Left renal pelvis (tissue), 4 donors: Measurements from ENCODE around the gene KSR1. TPM values are rescaled to one million over a fixed set of nuclear protein-coding genes. Genes with fewer than 3 reads are reported as not detected.

ENCODE experiments used
- DNase-seq, 4 donors: peaks; one replicate each; pipeline ENCODE4 v3.0.0-alpha.2; 2013; ENCODE audit warnings: low read depth in 4 of 4, low spot score in 3 of 4
- polyA plus RNA-seq, 4 donors: library from polyadenylated mRNA; unstranded; fragments of 120-200 nt; gene quantifications; one replicate each; pipeline ENCODE4 v1.2.1, GENCODE V29; 2013; ENCODE audit not compliant: insufficient read length in 4 of 4

The KSR1 gene
- polyA plus RNA-seq, 4 donors = 33.9 to 72.8 (median 43.1) TPM

DNA sequence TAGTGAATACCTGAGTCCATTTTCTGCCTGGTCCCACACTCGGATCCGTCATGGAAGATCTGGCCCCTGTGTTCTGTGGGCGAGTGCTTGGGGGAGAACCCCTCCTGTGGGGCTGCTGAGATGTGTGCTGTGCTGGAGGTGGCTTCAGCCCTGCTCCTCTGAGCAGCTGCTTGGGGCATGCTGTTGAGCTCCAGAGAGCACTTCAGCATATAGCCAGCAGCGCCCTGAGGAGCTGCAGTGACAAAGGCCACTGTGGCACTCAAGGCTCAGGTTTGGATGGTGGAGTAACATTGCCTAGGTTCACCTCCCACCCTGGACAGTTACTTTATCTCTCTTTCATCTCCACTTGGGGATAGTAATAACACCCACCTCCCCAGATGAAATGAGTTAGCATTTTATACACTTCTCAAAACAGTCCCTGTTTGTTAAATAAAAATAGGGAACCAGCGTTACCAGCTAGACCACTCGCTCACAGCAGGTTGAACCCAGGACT is 75.3 kb downstream of the KSR1 start:
- no peak for DNase-seq

DNA sequence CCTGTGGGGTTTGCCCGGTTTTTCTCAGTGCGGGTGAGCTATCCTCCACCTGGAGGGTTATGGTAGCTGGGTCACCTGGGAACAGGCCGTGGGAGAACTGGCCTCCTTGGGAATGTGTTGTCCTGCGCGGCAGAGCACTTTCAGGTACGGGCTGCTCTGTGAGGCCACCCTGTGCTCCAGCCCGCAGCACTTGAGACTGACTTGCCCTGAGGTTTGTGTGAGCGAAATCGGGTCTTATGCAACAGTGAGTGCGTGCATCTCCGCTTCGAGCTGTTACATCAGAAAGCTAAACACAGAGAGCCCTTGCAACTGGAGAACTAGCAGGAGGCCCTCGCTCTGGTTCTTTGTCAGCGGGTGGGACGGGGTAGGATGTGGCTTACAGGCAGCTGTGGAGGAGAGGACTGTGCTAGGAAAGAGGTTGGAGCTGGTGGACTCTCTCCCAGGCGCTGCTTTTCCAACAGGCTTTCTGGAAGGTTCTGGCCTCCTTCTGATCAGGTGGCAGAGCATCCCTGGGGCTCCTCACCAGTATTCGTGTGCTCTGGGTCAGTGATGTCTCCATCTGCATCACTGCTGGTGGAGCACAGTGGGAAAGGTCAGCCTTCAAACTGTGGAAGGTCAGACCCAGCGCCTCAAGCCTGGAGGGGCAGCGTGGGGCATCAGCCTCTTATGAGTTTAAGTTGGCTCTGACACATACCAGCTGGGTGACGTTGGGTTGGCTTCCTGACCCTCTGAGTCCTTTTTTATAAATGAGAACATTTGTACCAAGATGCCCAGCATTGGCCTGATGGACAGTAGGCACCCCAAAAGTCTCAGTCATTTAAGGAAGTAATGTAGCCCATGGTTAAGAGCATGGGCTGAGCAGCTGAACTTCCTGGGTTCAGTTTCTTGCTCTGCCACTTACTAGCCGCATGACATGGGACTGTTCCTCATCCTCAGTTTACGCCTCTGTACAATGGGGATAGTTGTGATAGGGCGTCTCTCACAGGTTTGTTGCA is 76.3 kb downstream of the KSR1 start:
- DNase-seq = no peak

DNA sequence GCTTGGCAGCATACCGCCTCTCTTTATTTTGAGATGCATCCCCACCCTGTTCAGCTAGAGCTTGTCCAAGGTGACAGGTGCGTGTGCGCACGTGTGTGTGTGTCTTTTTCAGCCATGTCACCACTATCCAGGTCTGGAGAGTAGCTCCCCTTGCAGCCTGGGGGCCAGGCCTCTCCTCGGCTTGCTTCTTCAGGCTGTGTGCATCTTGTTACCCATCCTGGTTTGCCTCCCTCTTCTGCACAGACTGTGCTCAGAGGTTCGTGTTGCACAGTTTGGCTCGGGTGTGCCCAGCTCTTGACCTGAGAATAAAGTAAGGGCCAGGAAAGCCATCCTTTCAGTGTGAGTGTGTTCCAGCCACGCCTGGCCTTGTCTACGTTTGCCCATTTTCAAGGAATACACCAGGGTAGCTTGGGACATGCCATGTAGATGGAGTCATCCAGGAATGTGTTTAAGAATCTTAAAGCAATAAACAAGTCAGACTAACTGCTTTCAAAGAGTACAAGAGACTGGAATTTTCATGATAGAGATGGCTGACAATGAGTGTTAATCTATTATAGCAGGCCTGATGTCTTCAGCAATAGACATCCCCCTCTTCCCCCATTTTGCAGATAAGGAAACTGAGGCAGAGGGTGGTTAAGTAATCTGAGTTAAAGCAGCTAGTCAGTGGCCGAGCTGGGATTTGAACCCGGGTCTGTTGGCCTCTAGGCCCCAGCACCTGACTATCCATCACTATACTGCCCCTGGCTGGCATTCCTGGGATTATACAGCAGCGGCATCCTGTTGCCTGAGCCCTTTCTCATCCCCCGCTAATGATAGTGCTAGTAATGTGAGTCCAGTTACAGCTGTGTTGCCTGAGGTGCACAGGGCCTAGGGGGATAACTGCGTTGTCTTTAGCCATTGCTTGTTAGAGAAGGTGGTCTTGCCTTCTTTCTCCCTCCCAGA is 77.9 kb downstream of the KSR1 start:
- no peak for DNase-seq

DNA sequence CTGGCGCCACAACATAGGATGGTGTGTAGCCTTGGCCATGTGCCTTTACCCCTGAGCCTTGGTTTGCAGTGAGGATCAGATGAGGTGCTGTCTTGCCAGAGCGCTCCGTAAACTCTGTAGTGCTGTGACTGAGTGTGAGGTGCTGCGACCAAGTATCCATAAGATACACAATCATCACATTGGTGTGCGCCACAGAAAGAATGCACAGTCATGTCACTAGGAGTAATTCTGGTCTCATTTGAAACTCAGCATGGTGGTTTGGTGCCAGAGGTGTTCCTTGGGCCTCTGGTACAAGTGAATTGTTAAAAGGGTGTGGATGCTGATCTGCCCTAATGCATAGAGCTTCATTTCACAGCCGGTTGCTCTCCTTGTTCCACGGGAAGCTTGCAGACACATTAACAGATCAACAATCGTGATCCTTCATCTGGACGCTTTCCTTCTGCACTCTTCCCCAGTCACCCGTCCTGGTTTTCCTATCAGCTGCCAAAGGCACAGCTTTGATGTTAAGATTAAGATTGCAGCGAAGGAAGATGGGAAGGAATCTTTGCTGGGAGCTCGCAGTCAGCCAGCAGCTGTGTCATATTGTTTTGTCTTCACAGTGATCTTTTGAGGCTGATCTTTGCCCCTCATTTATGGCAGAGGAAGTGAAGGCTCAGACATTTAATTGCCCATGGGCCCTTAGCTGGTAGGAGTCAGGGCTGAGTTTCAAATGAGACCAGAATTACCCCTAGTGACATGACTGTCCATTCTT is 79.1 kb downstream of the KSR1 start:
- DNase-seq = no peak

DNA sequence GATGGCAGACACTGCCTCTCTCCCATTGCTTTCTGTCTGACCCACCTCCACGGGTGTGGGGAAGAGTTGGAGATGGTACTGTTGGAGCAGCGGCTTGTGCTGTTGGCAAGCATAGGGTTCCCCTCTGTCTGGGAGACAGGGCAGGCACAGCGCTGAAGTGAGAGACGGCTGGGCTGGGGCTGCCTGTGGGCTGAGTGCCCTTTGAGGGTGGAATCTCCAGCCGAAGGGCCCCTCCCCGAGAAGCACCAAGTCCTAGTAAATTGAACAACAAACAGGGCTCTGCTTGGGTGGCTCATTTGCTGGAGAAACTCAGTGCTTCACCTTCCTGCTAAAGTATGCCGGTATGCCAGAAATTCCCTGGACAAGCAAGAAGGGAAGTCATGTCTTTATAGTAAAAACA is 79.7 kb downstream of the KSR1 start:
- no peak for DNase-seq

DNA sequence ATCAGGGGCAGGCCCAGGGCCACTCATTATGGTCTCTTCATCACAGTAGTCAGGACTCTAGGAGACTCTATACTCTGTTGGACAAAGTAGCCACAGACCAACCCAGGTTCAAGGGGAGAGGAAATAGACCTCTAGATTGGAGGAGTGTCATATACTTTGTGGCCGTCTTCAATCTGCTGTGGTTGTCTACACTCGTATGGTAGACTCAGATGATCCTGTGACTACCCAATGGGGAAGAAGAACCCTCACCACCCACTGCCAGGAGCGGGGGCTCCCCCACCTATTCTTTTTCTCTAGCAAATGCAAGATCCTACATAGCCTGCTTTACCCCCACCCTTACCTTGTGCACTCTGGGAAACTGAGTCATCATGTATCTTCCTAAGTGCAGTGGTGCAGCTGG is 80.5 kb downstream of the KSR1 start:
- DNase-seq = no peak

DNA sequence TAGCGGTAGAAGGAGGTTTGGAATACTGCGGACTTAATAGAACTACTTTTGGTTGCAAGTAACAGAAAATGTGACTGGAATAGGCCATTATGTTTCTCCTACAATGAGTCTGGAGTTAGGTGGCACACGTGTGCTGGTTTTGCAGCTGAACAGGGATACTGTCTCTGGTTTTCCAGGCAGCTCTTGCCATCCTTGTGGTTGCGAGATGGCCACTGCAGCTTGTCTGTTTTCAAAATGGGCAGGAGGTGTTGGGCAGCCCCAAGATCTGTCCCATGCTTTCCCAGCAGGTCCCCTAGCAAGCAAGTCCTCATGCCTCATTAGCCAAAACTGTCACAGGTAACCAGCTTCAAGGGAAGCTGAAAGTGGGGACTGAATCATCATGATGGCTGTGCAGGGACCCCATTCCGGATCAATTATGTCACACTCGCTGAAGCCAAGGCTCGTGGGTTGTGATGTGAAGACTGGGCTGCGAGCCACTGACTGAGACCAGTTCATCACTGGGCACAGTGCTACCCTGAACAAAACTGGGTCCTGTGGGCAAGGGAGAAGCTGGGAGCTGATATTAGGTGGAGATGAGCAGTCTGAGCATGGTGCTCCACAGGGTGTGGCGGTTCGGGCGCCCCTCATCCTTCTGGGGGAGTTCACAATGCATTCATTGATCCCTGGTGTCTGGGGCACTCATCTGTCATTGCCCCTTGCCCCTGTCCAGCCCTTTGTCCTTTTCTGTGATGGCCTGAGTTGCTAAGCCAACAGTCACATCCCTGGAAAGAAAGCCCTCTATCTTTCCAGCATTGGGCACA is 82.1 kb downstream of the KSR1 start:
- DNase-seq = no peak

DNA sequence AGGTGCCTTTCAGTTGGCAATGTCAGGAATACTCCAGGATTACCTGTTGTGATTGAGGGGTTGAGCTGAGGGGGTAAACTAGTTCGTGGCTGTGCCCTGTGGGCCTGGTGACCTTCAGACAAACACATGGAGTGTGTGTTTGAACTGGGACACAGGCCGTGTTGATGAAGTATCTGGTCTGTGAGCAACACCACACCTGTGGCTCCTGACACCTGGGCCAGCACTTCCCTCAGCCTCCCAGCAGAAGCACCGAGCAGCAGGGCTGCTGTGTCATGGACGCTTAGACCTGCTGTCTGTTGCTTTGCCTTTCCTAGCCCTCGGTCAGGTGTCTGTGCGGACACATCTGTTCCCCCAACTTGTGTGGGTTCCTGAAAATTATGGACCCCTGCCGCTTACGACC is 82.9 kb downstream of the KSR1 start:
- no peak for DNase-seq

DNA sequence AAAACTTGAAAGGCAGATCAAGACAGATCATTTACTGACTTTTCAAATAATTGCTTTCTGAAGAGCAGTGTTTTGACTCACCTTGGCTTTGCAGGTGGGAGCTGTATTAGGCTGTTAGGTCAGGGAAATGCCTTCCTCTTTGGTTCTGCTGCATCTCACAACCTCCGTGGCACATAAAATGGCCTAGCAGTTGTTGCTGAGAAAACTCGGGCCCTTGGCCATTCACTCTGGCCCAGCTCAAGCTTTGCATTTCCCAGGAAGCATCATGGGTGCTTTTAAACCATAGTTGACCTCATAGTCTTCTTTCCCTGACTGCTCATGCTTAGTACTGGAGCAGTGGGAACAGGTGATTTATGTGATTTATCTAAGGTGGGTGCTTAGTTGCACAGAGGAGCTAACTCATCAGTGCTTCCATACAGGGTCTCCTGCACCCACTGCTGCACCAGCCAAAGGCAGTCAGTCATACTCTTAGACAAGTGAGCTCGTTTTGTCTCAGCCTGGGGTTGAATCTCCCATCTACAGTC is 83.6 kb downstream of the KSR1 start:
- DNase-seq = no peak

DNA sequence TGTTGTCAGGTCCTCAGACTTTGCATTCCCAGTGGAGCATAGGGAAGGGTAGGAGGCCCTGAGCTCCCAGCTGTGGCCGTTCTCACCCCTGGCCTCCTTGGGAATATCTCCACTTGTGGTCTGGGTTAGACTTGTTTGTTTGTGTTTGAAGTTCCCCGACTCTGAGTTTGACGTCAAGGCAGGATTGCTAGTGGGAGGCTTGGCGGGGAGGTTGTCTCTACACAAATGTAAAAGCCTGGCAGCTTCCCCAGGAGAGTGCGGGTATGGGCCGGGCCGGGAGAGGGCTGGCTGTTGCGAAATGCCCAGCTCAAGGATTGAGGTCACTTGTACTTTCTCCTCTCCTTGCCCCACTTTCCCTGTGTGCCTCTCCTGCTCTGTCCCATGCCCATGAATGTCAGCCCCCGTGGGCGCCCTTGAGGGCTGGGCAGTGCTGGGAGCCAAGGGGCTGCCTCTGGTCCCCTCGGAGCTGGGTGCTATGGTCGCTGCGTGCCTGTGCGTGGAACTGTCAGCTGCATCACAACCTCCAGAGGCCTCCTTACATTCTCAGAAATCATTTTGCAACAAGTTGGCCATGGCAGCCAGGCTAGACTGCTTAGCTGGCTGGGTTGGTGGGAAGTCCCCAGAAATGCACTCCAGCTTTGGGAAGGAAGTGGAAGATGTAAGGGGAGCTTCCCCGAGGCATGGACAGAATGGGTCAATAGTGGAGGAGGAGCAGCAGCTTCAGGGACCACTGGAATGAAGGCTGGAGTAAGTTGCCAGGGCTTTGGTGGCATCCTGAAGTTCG is 84.3 kb downstream of the KSR1 start:
- no peak for DNase-seq

DNA sequence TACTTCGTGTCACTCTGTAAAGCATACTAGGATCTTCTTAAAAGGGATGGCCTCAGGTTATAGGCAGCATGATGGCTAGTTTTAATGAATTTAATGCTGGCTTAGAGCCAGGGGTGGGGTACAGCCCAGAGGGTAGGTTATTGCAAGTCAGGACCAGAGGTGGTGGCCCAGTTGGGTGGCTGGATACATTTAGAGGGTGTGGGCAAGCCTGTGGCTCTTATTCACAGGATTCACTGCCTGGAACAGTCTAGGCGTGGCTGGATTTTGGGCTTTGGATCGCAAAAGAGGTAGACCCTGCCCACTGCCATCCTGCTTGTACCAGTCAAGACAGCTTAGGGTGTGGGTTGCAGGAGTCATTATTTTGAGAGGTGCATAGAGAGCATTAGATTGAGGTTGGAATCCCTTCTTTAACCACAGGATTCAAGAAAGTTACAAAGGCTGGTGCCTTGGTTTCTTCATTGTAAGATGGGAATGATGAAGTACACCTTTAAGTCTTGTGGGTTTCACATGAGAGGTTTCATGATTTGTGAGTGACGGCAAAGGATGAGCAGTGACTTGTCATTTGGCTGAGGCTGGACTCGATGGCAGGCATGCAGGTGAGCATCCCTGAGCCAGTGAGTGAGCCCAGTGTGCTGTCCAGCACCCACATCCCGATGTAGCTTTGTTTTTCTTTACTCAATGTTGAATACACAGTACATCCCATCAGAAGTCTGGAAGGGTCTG is 85.2 kb downstream of the KSR1 start:
- DNase-seq = no peak

DNA sequence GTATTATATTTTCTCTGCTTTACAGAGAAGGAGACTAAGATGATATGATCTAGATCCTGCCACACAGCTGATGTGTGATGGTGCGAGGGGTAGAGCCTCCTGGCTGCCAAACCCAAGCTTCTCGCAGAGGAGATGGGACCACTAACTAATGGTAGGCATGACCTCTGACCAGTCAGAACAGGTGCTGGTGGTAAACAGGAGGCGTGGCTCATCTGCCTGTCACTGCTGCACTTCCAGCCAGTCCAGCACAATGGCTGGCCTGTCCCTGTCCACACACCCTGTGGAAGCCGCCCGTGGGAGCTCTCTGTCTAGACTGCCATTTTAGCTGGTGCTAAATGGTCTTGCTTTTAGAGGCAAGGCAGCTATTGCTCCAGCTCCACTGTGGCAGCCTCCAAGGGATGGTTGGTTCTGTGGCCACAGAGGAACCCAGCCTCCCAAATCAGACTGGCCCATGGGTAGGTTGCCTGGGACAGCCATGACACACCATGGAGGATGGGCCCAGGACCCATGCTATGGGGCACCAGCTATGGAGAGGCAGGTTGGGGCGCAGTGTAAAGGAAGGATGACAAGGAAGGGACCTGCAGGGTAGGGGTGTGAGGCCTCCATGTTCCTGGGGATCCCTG is 86.7 kb downstream of the KSR1 start:
- no peak for DNase-seq

DNA sequence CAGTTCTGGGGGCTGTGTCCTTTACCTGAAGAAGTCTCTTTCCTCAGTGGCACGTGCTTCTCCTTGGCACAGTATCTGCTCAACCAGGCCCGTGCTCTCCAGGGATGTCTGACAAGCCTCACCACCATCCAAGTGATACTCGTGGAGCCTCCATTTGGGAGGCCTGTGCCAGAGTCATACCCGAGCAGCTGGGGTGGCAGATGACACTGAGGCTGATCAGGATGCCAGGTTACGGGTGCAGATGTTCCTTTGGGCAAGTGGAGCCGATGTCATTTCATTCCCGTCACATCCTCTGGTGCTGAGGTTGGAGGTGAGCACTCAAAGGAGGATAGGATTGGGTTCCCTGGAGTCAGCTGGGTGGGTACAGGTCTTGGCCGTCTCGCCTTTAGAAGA is 87.2 kb downstream of the KSR1 start:
- no peak for DNase-seq

DNA sequence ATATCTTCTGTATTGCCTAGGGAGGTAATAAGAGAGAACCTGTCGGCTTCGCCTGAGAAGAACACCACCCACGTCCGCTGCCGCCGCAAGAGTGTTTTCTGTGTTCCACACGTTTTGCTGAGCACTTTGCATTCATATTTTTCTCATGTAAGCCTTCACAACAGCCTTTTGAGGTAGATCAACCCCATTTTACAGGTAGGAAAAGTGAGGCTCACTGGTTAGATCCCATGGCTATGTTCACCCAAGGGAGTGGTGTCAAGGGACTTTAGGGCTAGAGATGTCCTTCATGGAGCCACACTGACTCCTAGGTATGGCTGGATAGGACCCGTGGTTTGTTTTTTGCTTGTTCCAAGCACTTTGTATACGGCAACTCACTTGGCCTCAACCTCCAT is 87.7 kb downstream of the KSR1 start:
- DNase-seq = no peak

DNA sequence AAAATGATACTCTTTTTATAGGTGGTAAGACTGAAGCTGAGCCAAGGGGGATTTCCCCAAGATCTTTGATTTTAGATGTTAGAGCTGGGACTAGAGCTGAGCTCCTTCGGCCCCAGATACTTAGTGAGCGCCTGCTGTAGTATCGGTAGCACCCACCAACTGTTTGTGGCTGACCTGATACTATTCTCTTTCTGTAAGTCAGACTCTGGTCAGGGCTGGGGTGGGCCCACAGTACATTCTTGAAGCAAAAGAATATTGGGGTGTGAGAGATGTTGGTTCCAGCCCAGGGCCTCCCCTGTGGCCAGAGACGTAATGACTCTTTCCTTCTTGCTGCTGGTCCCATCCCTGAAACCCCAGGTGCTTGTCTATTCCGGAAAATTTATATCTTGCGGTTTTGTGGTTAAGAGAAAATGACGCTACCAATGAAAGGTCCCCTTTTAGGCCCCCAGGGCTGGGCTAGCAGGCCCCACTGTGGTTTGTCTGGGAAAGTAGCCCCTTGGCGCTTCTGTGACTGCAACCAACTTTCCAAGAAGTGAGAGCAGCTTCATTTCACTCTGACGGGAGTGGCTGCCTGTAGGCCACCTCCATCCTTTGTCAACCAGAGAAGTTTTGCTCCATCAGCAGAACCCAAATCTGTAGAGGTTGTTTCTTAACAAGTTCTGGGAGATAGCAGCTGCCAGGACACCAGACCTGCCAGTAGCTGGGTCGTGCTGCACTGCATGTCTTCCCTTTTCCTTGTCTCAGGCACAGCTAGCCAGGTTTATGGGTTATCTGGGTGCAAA is 88.3 kb downstream of the KSR1 start:
- no peak for DNase-seq

DNA sequence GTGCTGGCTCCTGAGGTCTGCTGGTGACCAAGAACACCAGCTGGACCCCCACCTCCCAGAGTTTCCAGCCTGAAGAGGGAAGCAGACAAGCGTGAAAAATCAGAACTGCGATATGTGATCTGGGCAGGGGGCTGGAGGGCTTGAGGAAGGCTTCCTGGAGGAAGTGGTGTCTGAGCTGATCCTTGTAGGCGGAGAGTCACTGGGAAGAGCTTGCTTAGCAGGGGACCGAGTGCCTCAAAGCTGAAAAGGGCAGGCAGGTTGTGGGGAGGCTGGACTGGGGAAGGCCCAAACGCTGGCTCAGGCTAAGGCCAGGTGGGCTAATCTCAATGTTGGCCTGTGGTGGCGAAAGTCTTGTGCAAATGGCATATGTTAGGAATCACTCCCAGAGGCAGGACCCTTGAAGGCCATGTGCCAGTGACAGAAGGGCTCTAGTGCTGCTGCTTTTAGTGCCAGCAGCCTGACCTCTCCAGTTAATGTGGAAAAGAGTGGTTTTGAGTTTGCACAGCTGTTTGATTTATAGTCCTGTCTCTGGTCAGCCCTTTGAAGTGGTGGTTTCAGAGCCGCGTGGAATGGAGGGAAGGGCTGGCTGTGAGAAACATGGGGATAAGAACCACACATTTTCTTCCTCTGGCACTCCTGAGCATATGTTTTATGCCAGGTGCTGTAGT is 89.4 kb downstream of the KSR1 start:
- no peak for DNase-seq
